HCT116 (cell line): ENCODE measurements around the gene RAB3GAP1. TPM values are rescaled to one million over a fixed set of nuclear protein-coding genes. Genes with fewer than 3 reads are reported as not detected.
"Not testable (repeated sequence)": the region's sequence is repeated elsewhere in the genome, so short reads cannot be mapped to it uniquely, and the experiment has no call there.

ENCODE experiments used
- ATAC-seq: fragments of 200-7000 bp; cut with Tn5 transposase; 2 replicates; pipeline ENCODE4 v1.9.1; 2020; ENCODE audit warnings: mild to moderate bottlenecking, moderate library complexity
- BruUV-seq: library from RNA; stranded (reverse); fragments of 400-500 nt; replicated peaks from 2 replicates; lab custom pipeline; 2021; lab: Mats Ljungman, UMichigan
- CTCF ChIA-PET: fragments of 300-600 bp; sonication (Branson Sonifier 250); formaldehyde crosslinking; loops from one replicate; lab custom pipeline; 2021; ENCODE audit warnings: antibody characterized with exemption; lab: Charles Lee
- POLR2A ChIA-PET: fragments of 300-600, 350-600 bp; sonication (Branson Sonifier 250); formaldehyde crosslinking; loops from one replicate; lab custom pipeline; 2021; ENCODE audit warnings: antibody characterized with exemption; lab: Charles Lee
- RAD21 ChIA-PET, 2 experiments: fragments of 300-600 bp; sonication (Branson Sonifier 250); formaldehyde crosslinking; loops; one replicate each; lab custom pipeline; 2023; ENCODE audit warnings: low total read pairs in 2 of 2; ENCODE audit not compliant: uncharacterized antibody in 2 of 2, unreplicated experiment in 2 of 2, low non-redundant PET in 1 of 2; lab: Charles Lee
- DNase-seq: peaks from one replicate; pipeline ENCODE4 v3.0.0-alpha.2; 2010; ENCODE audit warnings: low read depth, low spot score
- H2AFZ ChIP-seq: fragments of 200-600 bp; shearing (Covaris generic), sonication (generic); 2 replicates; pipeline ENCODE4 v1.6.1; 2017; ENCODE audit warnings: low read depth, mixed run types, mixed read lengths, antibody characterized with exemption, low read length; ENCODE audit not compliant: poor library complexity, severe bottlenecking
- H3K27ac ChIP-seq: 2 replicates; pipeline ENCODE4 v1.5.1; 2012; ENCODE audit warnings: low read depth, low read length
- H3K27me3 ChIP-seq: fragments of 200-600 bp; sonication (generic); 2 replicates; pipeline ENCODE4 v1.6.1; 2016; ENCODE audit warnings: mixed run types, low read length, mixed read lengths; ENCODE audit not compliant: insufficient read depth
- H3K36me3 ChIP-seq, 2 experiments: fragments of 200-500 bp in 1 of 2; fragments of 200-600 bp in 1 of 2; sonication (Bioruptor generic) in 1 of 2; sonication (generic) in 1 of 2; 2 replicates each; pipeline versions ENCODE4 v1.5.1 to v1.6.1; 2014 to 2016; ENCODE audit warnings: low read length in 2 of 2, inconsistent platforms in 1 of 2, mixed read lengths in 1 of 2, mixed run types in 1 of 2; ENCODE audit not compliant: insufficient read depth in 2 of 2, control insufficient read depth in 1 of 2
- H3K4me1 ChIP-seq, 2 experiments: fragments of 200-600 bp in 1 of 2; sonication (generic) in 1 of 2; 2 replicates each; pipeline versions ENCODE4 v1.5.1 to v1.6.1; 2012 to 2017; ENCODE audit warnings: low read length in 2 of 2, inconsistent platforms in 1 of 2, mild to moderate bottlenecking in 1 of 2, mixed read lengths in 1 of 2, mixed run types in 1 of 2, moderate library complexity in 1 of 2; ENCODE audit not compliant: insufficient read depth in 2 of 2, control insufficient read depth in 1 of 2
- H3K4me2 ChIP-seq: fragments of 200-600 bp; sonication (generic); 2 replicates; pipeline ENCODE4 v1.6.1; 2017; ENCODE audit warnings: mixed run types, low read length, mixed read lengths
- H3K4me3 ChIP-seq, 2 experiments: fragments of 200-600 bp in 1 of 2; sonication (generic) in 1 of 2; replicated peaks in 1 of 2; 2 replicates each; pipeline ENCODE4 v1.5.1; 2011 to 2016; ENCODE audit warnings: low read length in 2 of 2, control low read depth in 1 of 2, low read depth in 1 of 2, mild to moderate bottlenecking in 1 of 2, mixed read lengths in 1 of 2, mixed run types in 1 of 2
- H3K79me2 ChIP-seq: fragments of 200-600 bp; sonication (generic); 2 replicates; pipeline ENCODE4 v1.6.1; 2017; ENCODE audit warnings: mild to moderate bottlenecking, mixed run types, low read length, moderate library complexity, mixed read lengths; ENCODE audit not compliant: insufficient read depth
- H3K9ac ChIP-seq: fragments of 200-600 bp; sonication (generic); 2 replicates; pipeline ENCODE4 v1.6.1; 2016; ENCODE audit warnings: low read length, mixed read lengths
- H3K9me2 ChIP-seq: fragments of 200-600 bp; sonication (generic), shearing (Covaris generic); 2 replicates; pipeline ENCODE4 v1.6.1; 2017; ENCODE audit warnings: mixed run types, mild to moderate bottlenecking, moderate library complexity; ENCODE audit not compliant: insufficient read depth
- H3K9me3 ChIP-seq, 2 experiments: fragments of 200-500 bp in 1 of 2; fragments of 200-600 bp in 1 of 2; sonication (Bioruptor generic) in 1 of 2; sonication (generic) in 1 of 2; 2 replicates each; pipeline ENCODE4 v1.6.1; 2014 to 2017; ENCODE audit warnings: low read length in 2 of 2, mixed read lengths in 2 of 2, inconsistent platforms in 1 of 2, low read depth in 1 of 2, mild to moderate bottlenecking in 1 of 2, mixed run types in 1 of 2, moderate library complexity in 1 of 2; ENCODE audit not compliant: control insufficient read depth in 1 of 2, insufficient read depth in 1 of 2
- H4K20me1 ChIP-seq: fragments of 200-600 bp; sonication (generic), shearing (Covaris generic); 2 replicates; pipeline ENCODE4 v1.6.1; 2017; ENCODE audit warnings: mixed run types, mild to moderate bottlenecking, moderate library complexity; ENCODE audit not compliant: insufficient read depth
- MAX ChIP-seq: IDR thresholded peaks from 2 replicates; pipeline ENCODE4 v1.6.1; 2012
- RAD21 ChIP-seq: IDR thresholded peaks from 2 replicates; pipeline ENCODE4 v1.6.1; 2012; ENCODE audit warnings: low read depth, mild to moderate bottlenecking
- REST ChIP-seq: IDR thresholded peaks from 2 replicates; pipeline ENCODE4 v1.6.1; 2012; ENCODE audit warnings: low read depth
- YY1 ChIP-seq: IDR thresholded peaks from 2 replicates; pipeline ENCODE4 v1.6.1; 2011; ENCODE audit warnings: low read length, low read depth, moderate library complexity, mild to moderate bottlenecking; ENCODE audit not compliant: insufficient replicate concordance; ENCODE audit errors: extremely low read depth
- ZBTB33 ChIP-seq: IDR thresholded peaks from 2 replicates; pipeline ENCODE4 v1.6.1; 2011; ENCODE audit warnings: mild to moderate bottlenecking, low read length, moderate library complexity; ENCODE audit not compliant: insufficient replicate concordance; ENCODE audit errors: extremely low read depth
- ZFX ChIP-seq: fragments of 450-650 bp; IDR thresholded peaks from 2 replicates; pipeline ENCODE4 v1.6.1; 2017
- intact Hi-C: fragments of 100-400 bp; cut with micrococcal nuclease; formaldehyde crosslinking; loops from 2 replicates; pipeline ENCODE4 v1.10.0; 2022
- total RNA-seq: library from RNA; stranded (reverse); gene quantifications from one replicate; pipeline ENCODE4 v1.2.1, GENCODE V29; 2021; ENCODE audit not compliant: unreplicated experiment

The RAB3GAP1 gene
- total RNA-seq, 1 experiment from 2014 or later = 38.5 TPM

- TF ChIP-seq REST = no peak
- TF ChIP-seq RAD21 = no peak
- TF ChIP-seq ZFX = no peak
- no peak for TF ChIP-seq ZBTB33
- TF ChIP-seq, all 23 proteins: peak for 0
Measured at GRCh38 chr2:135029481-135030134, 22.5 kb upstream of the RAB3GAP1 start (continued).

GRCh38 chr2:135030826-135031225 lies 21.3 kb upstream of the RAB3GAP1 start:
- H4K20me1 ChIP-seq = no peaks in the 10 kb centered on the region
- H3K9me2 ChIP-seq = no peaks in the 10 kb centered on the region
- intact Hi-C loops = no loop called here
- H3K36me3 ChIP-seq = no peaks in the 10 kb centered on the region
- ChIA-PET POLR2A (no interaction called here), CTCF (no interaction called here), RAD21 (no interaction called here)
- TF ChIP-seq YY1 (no peak), REST (peak; percentile 77), MAX (no peak)
- H3K9ac ChIP-seq = no peak overlapping the region
- no peaks in the 10 kb centered on the region for H3K9me3 ChIP-seq
- H3K4me3 ChIP-seq = no peak overlapping the region
- DNase-seq = no peak
- no peak overlapping the region for H3K27ac ChIP-seq
- no peaks in the 10 kb centered on the region for H3K79me2 ChIP-seq
- BruUV-seq = no TSS peak
- no peak overlapping the region for H2AFZ ChIP-seq
- H3K27me3 ChIP-seq = 0 out of 2 replicates have a peak, but pooled peaks cover 4% of the 10 kb centered on the region
- no peaks in the 10 kb centered on the region for H3K4me1 ChIP-seq
- H3K4me2 ChIP-seq = no peak overlapping the region
- ATAC-seq = no peak

GRCh38 chr2:135033216-135033615 lies 18.9 kb upstream of the RAB3GAP1 start:
- ATAC-seq, H3K27me3 ChIP-seq, H3K27ac ChIP-seq, H3K9me3 ChIP-seq, BruUV-seq, H2AFZ ChIP-seq, H3K79me2 ChIP-seq, intact Hi-C loops, CTCF ChIA-PET, H4K20me1 ChIP-seq, H3K4me1 ChIP-seq, H3K4me2 ChIP-seq, H3K9me2 ChIP-seq, POLR2A ChIA-PET, H3K9ac ChIP-seq, H3K36me3 ChIP-seq, H3K4me3 ChIP-seq, RAD21 ChIA-PET, DNase-seq: not testable (repeated sequence)
